Prostate gland (tissue), 2 donors: ENCODE results near the gene EGLN3.

Experiments used
- CTCF ChIP-seq, 4 experiments: fragments of 200-600 bp in 2 of 4; fragments of 450-650 bp in 2 of 4; sonication (generic) in 2 of 4; IDR thresholded peaks; 1 replicate in 3 of 4; 2 replicates in 1 of 4; pipeline ENCODE4 v1.5.1; 2016 to 2019; ENCODE audit warnings: antibody characterized with exemption in 4 of 4, mild to moderate bottlenecking in 2 of 4, moderate library complexity in 2 of 4
- POLR2A ChIP-seq: fragments of 450-650 bp; IDR thresholded peaks from one replicate; pipeline ENCODE4 v1.6.1; 2016; ENCODE audit warnings: antibody characterized with exemption, mild to moderate bottlenecking
- POLR2AphosphoS5 ChIP-seq: sonication (generic); formaldehyde crosslinking; IDR thresholded peaks from one replicate; pipeline ENCODE4 v1.6.1; 2017; ENCODE audit warnings: antibody characterized with exemption

GRCh38 chr14:33884916-33885315, 66.0 kb downstream of the EGLN3 start:
- TF ChIP-seq POLR2A (no peak), POLR2AphosphoS5 (no peak), CTCF (IDR thresholded peaks at IDR 0.05) (no peak)
